WTC11 (cell line): ENCODE data around the gene FAM162B. TPM values are rescaled to one million over a fixed set of nuclear protein-coding genes. Genes with fewer than 3 reads are reported as not detected.

Experiments
- ATAC-seq: fragments of 200-7000 bp; cut with Tn5 transposase; 2 replicates; pipeline ENCODE4 v1.10.0; 2021; ENCODE audit warnings: mild to moderate bottlenecking, moderate library complexity
- CTCF ChIA-PET: fragments of 300-600 bp; sonication (Branson Sonifier 250); formaldehyde crosslinking; loops from one replicate; lab custom pipeline; 2021; ENCODE audit warnings: antibody characterized with exemption; lab: Charles Lee
- POLR2A ChIA-PET: fragments of 350-600 bp; sonication (Branson Sonifier 250); formaldehyde crosslinking; loops from one replicate; lab custom pipeline; 2021; ENCODE audit warnings: antibody characterized with exemption; lab: Charles Lee
- DNase-seq: peaks from one replicate; pipeline ENCODE4 v3.0.0; 2021; ENCODE audit warnings: low spot score
- H3K27ac Mint-ChIP-seq: 2 replicates; pipeline ENCODE4 v1.8.0; 2021; ENCODE audit warnings: mixed read lengths
- H3K27me3 Mint-ChIP-seq: 2 replicates; pipeline ENCODE4 v1.8.0; 2021; ENCODE audit warnings: low read depth, mild to moderate bottlenecking, moderate library complexity, mixed read lengths
- H3K36me3 Mint-ChIP-seq: 2 replicates; pipeline ENCODE4 v1.8.0; 2021; ENCODE audit warnings: mixed read lengths
- H3K4me1 Mint-ChIP-seq: 2 replicates; pipeline ENCODE4 v1.8.0; 2022; ENCODE audit warnings: mixed read lengths
- H3K4me3 Mint-ChIP-seq: 2 replicates; pipeline ENCODE4 v1.8.0; 2021; ENCODE audit warnings: mild to moderate bottlenecking, moderate library complexity, mixed read lengths
- H3K9me3 Mint-ChIP-seq: 2 replicates; pipeline ENCODE4 v1.8.0; 2021; ENCODE audit warnings: mixed read lengths
- ATF1 ChIP-seq: sonication (generic); formaldehyde crosslinking; IDR thresholded peaks from 2 replicates; pipeline ENCODE4 v1.8.1; 2023; ENCODE audit warnings: mild to moderate bottlenecking, moderate library complexity, missing genetic modification reagents
- ATF3 ChIP-seq: sonication (generic); formaldehyde crosslinking; conservative IDR thresholded peaks from 2 replicates; pipeline ENCODE4 v1.8.1; 2022; ENCODE audit warnings: mild to moderate bottlenecking, missing genetic modification reagents
- ATF6 ChIP-seq: sonication (generic); formaldehyde crosslinking; IDR thresholded peaks from 2 replicates; pipeline ENCODE4 v1.8.1; 2023; ENCODE audit warnings: mild to moderate bottlenecking, missing genetic modification reagents
- E2F1 ChIP-seq: sonication (generic); formaldehyde crosslinking; IDR thresholded peaks from 2 replicates; pipeline ENCODE4 v1.8.0; 2022; ENCODE audit warnings: mild to moderate bottlenecking, missing genetic modification reagents
- E2F4 ChIP-seq: sonication (generic); formaldehyde crosslinking; IDR thresholded peaks from 2 replicates; pipeline ENCODE4 v1.8.1; 2022; ENCODE audit warnings: low read depth, mild to moderate bottlenecking, moderate library complexity, missing genetic modification reagents, borderline replicate concordance
- ESRRA ChIP-seq: sonication (generic); formaldehyde crosslinking; IDR thresholded peaks from 2 replicates; pipeline ENCODE4 v1.8.1; 2022; ENCODE audit warnings: mild to moderate bottlenecking, missing genetic modification reagents, borderline replicate concordance
- GTF2I ChIP-seq: fragments of 250-450 bp; sonication (Bioruptor Pico); conservative IDR thresholded peaks from 2 replicates; pipeline ENCODE4 v1.4.0; 2021; ENCODE audit warnings: mild to moderate bottlenecking
- IRF2 ChIP-seq: sonication (generic); formaldehyde crosslinking; IDR thresholded peaks from 2 replicates; pipeline ENCODE4 v1.8.0; 2022; ENCODE audit warnings: low read depth, missing genetic modification reagents, borderline replicate concordance
- JAZF1 ChIP-seq: fragments of 250-450 bp; sonication (Bioruptor Pico); IDR thresholded peaks from 2 replicates; pipeline ENCODE4 v1.9.0; 2021; ENCODE audit warnings: moderate library complexity, mild to moderate bottlenecking, inconsistent platforms
- NFYB ChIP-seq: sonication (generic); formaldehyde crosslinking; conservative IDR thresholded peaks from 2 replicates; pipeline ENCODE4 v1.8.0; 2022; ENCODE audit warnings: low read depth, missing genetic modification reagents
- USF2 ChIP-seq: sonication (generic); formaldehyde crosslinking; IDR thresholded peaks from 2 replicates; pipeline ENCODE4 v1.8.1; 2023; ENCODE audit warnings: mild to moderate bottlenecking, missing genetic modification reagents, moderate library complexity
- ZNF121 ChIP-seq: sonication (generic); formaldehyde crosslinking; IDR thresholded peaks from 2 replicates; pipeline ENCODE4 v1.8.0; 2023; ENCODE audit warnings: missing genetic modification reagents
- ZNF138 ChIP-seq: sonication (generic); formaldehyde crosslinking; conservative IDR thresholded peaks from 2 replicates; pipeline ENCODE4 v1.8.1; 2022; ENCODE audit warnings: mild to moderate bottlenecking, moderate library complexity, missing genetic modification reagents
- ZNF396 ChIP-seq: fragments of 250-450 bp; sonication (Bioruptor Pico); IDR thresholded peaks from 2 replicates; pipeline ENCODE4 v1.8.0; 2021; ENCODE audit warnings: mild to moderate bottlenecking, moderate library complexity, borderline replicate concordance
- ZNF532 ChIP-seq: fragments of 250-450 bp; sonication (Bioruptor Pico); IDR thresholded peaks from 2 replicates; pipeline ENCODE4 v1.9.0; 2021; ENCODE audit warnings: mild to moderate bottlenecking, borderline replicate concordance
- total RNA-seq: library from RNA; stranded (reverse); gene quantifications from 3 replicates; pipeline ENCODE4 v1.2.3, GENCODE V29; 2021

Gene FAM162B
- total RNA-seq, 1 experiment from 2014 or later, result 1.6 TPM

GRCh38 chr6:116773886-116774285 is 8.4 kb upstream of the FAM162B start (continued):
- TF ChIP-seq ZNF532 (CRISPR knock-in tag), result no peak

GRCh38 chr6:116772450-116772849 is 6.9 kb upstream of the FAM162B start:
- no peaks in the 10 kb centered on the region for H3K4me1 Mint-ChIP-seq
- ATAC-seq (no peak), DNase-seq (no peak)
- H3K36me3 Mint-ChIP-seq, result no peaks in the 10 kb centered on the region
- H3K9me3 Mint-ChIP-seq, result peaks cover 4% of the 10 kb centered on the region; the same call in 1 of the 2 replicates
- no peak overlapping the region for H3K4me3 Mint-ChIP-seq
- TF ChIP-seq ATF1 (CRISPR knock-in tag) (no peak), ATF6 (CRISPR knock-in tag) (no peak), E2F4 (CRISPR knock-in tag) (no peak), GTF2I (CRISPR knock-in tag) (no peak), IRF2 (no peak), ATF3 (CRISPR knock-in tag) (no peak), JAZF1 (no peak), USF2 (no peak)
- H3K27ac Mint-ChIP-seq, result no peak overlapping the region
- ChIA-PET POLR2A (no interaction called here), CTCF (no interaction called here)
- H3K27me3 Mint-ChIP-seq, result no peaks in the 10 kb centered on the region; the same call in none of the 2 replicates

GRCh38 chr6:116767715-116768114 is 2.2 kb upstream of the FAM162B start:
- no peak for DNase-seq
- H3K4me1 Mint-ChIP-seq, result peaks cover 7% of the 10 kb centered on the region; the same call in 1 of the 2 replicates
- peaks cover 45% of the 10 kb centered on the region for H3K27me3 Mint-ChIP-seq
- TF ChIP-seq ZNF138 (CRISPR knock-in tag) (no peak), ESRRA (CRISPR knock-in tag) (no peak), ZNF396 (CRISPR knock-in tag) (no peak), E2F1 (CRISPR knock-in tag) (no peak), NFYB (no peak), ZNF121 (CRISPR knock-in tag) (no peak), GTF2I (CRISPR knock-in tag) (no peak)
- ATAC-seq, result no peak
- no peaks in the 10 kb centered on the region for H3K9me3 Mint-ChIP-seq
- H3K4me3 Mint-ChIP-seq, result no peak overlapping the region
- CTCF ChIA-PET, result no interaction called here
- H3K27ac Mint-ChIP-seq, result no peak overlapping the region
- POLR2A ChIA-PET, result no interaction called here
- no peaks in the 10 kb centered on the region for H3K36me3 Mint-ChIP-seq
